Activated CD4-positive, CD25-positive, alpha-beta regulatory T cell treated with anti-CD3 and anti-CD28 coated beads, Interleukin-2, amount 50 U/mL, for 16 hours (primary cell): ENCODE results near the gene ITGBL1.

Source experiments
- DNase-seq: peaks from one replicate; pipeline ENCODE4 v3.0.0-alpha.2; 2020; ENCODE audit warnings: low read depth, low spot score

ITGBL1 gene

GRCh38 chr13:101452519-101453485, at the start of gene ITGBL1:
Gene ITGBL1, plus strand, starts transcription at chr13:101452675. Its CDS starts 159 bp downstream, at chr13:101452834.
- no peak for DNase-seq

GRCh38 chr13:101406791-101407190, 45.7 kb upstream of the ITGBL1 start:
- no peak for DNase-seq

- DNase-seq: no peak
Measured at GRCh38 chr13:101408154-101408553, 44.3 kb upstream of the ITGBL1 start.

- no peak for DNase-seq
Measured at GRCh38 chr13:101408992-101409656, 43.4 kb upstream of the ITGBL1 start.

- DNase-seq: no peak
Measured at GRCh38 chr13:101412076-101412475, 40.4 kb upstream of the ITGBL1 start.

GRCh38 chr13:101415358-101416174, 36.9 kb upstream of the ITGBL1 start:
- no peak for DNase-seq

- no peak for DNase-seq
Measured at GRCh38 chr13:101416181-101417042, 36.1 kb upstream of the ITGBL1 start, which contains the start of gene NALCN. Gene NALCN, minus strand, starts transcription at chr13:101416508. Its CDS starts 17,382 bp downstream, at chr13:101399126.

- DNase-seq: no peak
Measured at GRCh38 chr13:101417043-101417406, 35.5 kb upstream of the ITGBL1 start.

GRCh38 chr13:101417501-101417900, 35.0 kb upstream of the ITGBL1 start:
- no peak for DNase-seq

GRCh38 chr13:101423872-101424271, 28.6 kb upstream of the ITGBL1 start:
- no peak for DNase-seq

- DNase-seq: no peak
Measured at GRCh38 chr13:101424381-101425155, 27.9 kb upstream of the ITGBL1 start.

- no peak for DNase-seq
Measured at GRCh38 chr13:101425156-101425471, 27.4 kb upstream of the ITGBL1 start.

GRCh38 chr13:101425623-101426022, 26.9 kb upstream of the ITGBL1 start:
- no peak for DNase-seq

GRCh38 chr13:101429733-101430132, 22.7 kb upstream of the ITGBL1 start:
- no peak for DNase-seq

- DNase-seq: no peak
Measured at GRCh38 chr13:101433895-101434294, 18.6 kb upstream of the ITGBL1 start.

GRCh38 chr13:101434486-101434885, 18.0 kb upstream of the ITGBL1 start:
- DNase-seq: no peak

GRCh38 chr13:101447852-101448251, 4.6 kb upstream of the ITGBL1 start:
- DNase-seq: no peak

- no peak for DNase-seq
Measured at GRCh38 chr13:101449790-101450748, 2.4 kb upstream of the ITGBL1 start.

- no peak for DNase-seq
Measured at GRCh38 chr13:101450749-101451130, 1.7 kb upstream of the ITGBL1 start.
